HUDEP-2 (cell line): ENCODE data around the gene SOWAHB.

Experiments used
- DNase-seq, 76 experiments: peaks; one replicate each; lab custom pipeline; 2025; ENCODE audit not compliant: unreplicated experiment in 76 of 76; lab: John Stamatoyannopoulos, UW

Gene SOWAHB

GRCh38 chr4:76858319-76858718, 39.6 kb downstream of the SOWAHB start:
- no peak for DNase-seq

GRCh38 chr4:76857074-76857409, 40.9 kb downstream of the SOWAHB start:
- DNase-seq, result no peak

- no peak for DNase-seq
Measured at GRCh38 chr4:76856243-76857073, 41.5 kb downstream of the SOWAHB start.

GRCh38 chr4:76854858-76855257, 43.1 kb downstream of the SOWAHB start:
- no peak for DNase-seq

GRCh38 chr4:76851375-76851774, 46.6 kb downstream of the SOWAHB start:
- no peak for DNase-seq

GRCh38 chr4:76850010-76850441, 47.9 kb downstream of the SOWAHB start:
- DNase-seq, result no peak
